ENCODE results near the gene PKD1. TPM values are rescaled to one million over a fixed set of nuclear protein-coding genes. Genes with fewer than 3 reads are reported as not detected.
"Not testable (repeated sequence)": the region's sequence is repeated elsewhere in the genome, so short reads cannot be mapped to it uniquely, and the experiment has no call there.

PKD1 gene
- polyA plus RNA-seq, 4 donors, result 55.0 to 101 (median 69.2) TPM

- not testable (repeated sequence) for DNase-seq (ENCODE audit: low read depth in 4 of 4, low spot score in 3 of 4)
Observed at GRCh38 chr16:2111009-2111353, 24.7 kb downstream of the PKD1 start.

- not testable (repeated sequence) for DNase-seq (ENCODE audit: low read depth in 4 of 4, low spot score in 3 of 4)
Observed at GRCh38 chr16:2110332-2111008, 25.2 kb downstream of the PKD1 start.

GRCh38 chr16:2109872-2110271, 25.8 kb downstream of the PKD1 start:
- DNase-seq (ENCODE audit: low read depth in 4 of 4, low spot score in 3 of 4), result not testable (repeated sequence)

GRCh38 chr16:2109271-2109580, 26.5 kb downstream of the PKD1 start:
- DNase-seq (ENCODE audit: low read depth in 4 of 4, low spot score in 3 of 4), result not testable (repeated sequence)

- DNase-seq (ENCODE audit: low read depth in 4 of 4, low spot score in 3 of 4), result not testable (repeated sequence)
Observed at GRCh38 chr16:2108446-2109270, 27.0 kb downstream of the PKD1 start.

GRCh38 chr16:2107791-2108125, 27.9 kb downstream of the PKD1 start:
- DNase-seq (ENCODE audit: low read depth in 4 of 4, low spot score in 3 of 4), result not testable (repeated sequence)

- not testable (repeated sequence) for DNase-seq (ENCODE audit: low read depth in 4 of 4, low spot score in 3 of 4)
Observed at GRCh38 chr16:2107121-2107790, 28.4 kb downstream of the PKD1 start.

- not testable (repeated sequence) for DNase-seq (ENCODE audit: low read depth in 4 of 4, low spot score in 3 of 4)
Observed at GRCh38 chr16:2106211-2106610, 29.5 kb downstream of the PKD1 start.

- DNase-seq (ENCODE audit: low read depth in 4 of 4, low spot score in 3 of 4), result not testable (repeated sequence)
Observed at GRCh38 chr16:2105769-2106168, 29.9 kb downstream of the PKD1 start.

- not testable (repeated sequence) for DNase-seq (ENCODE audit: low read depth in 4 of 4, low spot score in 3 of 4)
Observed at GRCh38 chr16:2105291-2105690, 30.4 kb downstream of the PKD1 start.

GRCh38 chr16:2104464-2104863, 31.2 kb downstream of the PKD1 start:
- not testable (repeated sequence) for DNase-seq (ENCODE audit: low read depth in 4 of 4, low spot score in 3 of 4)

GRCh38 chr16:2102471-2102870, 33.2 kb downstream of the PKD1 start:
- DNase-seq (ENCODE audit: low read depth in 4 of 4, low spot score in 3 of 4), result no peak

GRCh38 chr16:2101581-2101980, 34.1 kb downstream of the PKD1 start:
- not testable (repeated sequence) for DNase-seq (ENCODE audit: low read depth in 4 of 4, low spot score in 3 of 4)

GRCh38 chr16:2097689-2098088, 38.0 kb downstream of the PKD1 start:
- DNase-seq (ENCODE audit: low read depth in 4 of 4, low spot score in 3 of 4), result not testable (repeated sequence)

- no peak for DNase-seq (ENCODE audit: low read depth in 4 of 4, low spot score in 3 of 4)
Observed at GRCh38 chr16:2096853-2097595, 38.7 kb downstream of the PKD1 start.

- DNase-seq (ENCODE audit: low read depth in 4 of 4, low spot score in 3 of 4), result no peak
Observed at GRCh38 chr16:2095918-2096582, 39.6 kb downstream of the PKD1 start.

- no peak for DNase-seq (ENCODE audit: low read depth in 4 of 4, low spot score in 3 of 4)
Observed at GRCh38 chr16:2095315-2095853, 40.3 kb downstream of the PKD1 start.

GRCh38 chr16:2093793-2094192, 41.9 kb downstream of the PKD1 start:
- no peak for DNase-seq (ENCODE audit: low read depth in 4 of 4, low spot score in 3 of 4)

- DNase-seq (ENCODE audit: low read depth in 4 of 4, low spot score in 3 of 4), result no peak
Observed at GRCh38 chr16:2092866-2093265, 42.8 kb downstream of the PKD1 start.

GRCh38 chr16:2092256-2092620, 43.5 kb downstream of the PKD1 start:
- DNase-seq (ENCODE audit: low read depth in 4 of 4, low spot score in 3 of 4), result no peak

Measured in right renal pelvis (tissue), 4 donors.